HG03378 (cell line): ENCODE results near the gene ACOT7.

Experiments used
- ATAC-seq: cut with Tn5 transposase; IDR thresholded peaks from one replicate; pipeline ENCODE4 v1.9.1; 2021; ENCODE audit warnings: mild to moderate bottlenecking, moderate library complexity; ENCODE audit not compliant: unreplicated experiment

Gene ACOT7

GRCh38 chr1:6348511-6349191 lies 44.9 kb downstream of the ACOT7 start:
- no peak for ATAC-seq

DNA sequence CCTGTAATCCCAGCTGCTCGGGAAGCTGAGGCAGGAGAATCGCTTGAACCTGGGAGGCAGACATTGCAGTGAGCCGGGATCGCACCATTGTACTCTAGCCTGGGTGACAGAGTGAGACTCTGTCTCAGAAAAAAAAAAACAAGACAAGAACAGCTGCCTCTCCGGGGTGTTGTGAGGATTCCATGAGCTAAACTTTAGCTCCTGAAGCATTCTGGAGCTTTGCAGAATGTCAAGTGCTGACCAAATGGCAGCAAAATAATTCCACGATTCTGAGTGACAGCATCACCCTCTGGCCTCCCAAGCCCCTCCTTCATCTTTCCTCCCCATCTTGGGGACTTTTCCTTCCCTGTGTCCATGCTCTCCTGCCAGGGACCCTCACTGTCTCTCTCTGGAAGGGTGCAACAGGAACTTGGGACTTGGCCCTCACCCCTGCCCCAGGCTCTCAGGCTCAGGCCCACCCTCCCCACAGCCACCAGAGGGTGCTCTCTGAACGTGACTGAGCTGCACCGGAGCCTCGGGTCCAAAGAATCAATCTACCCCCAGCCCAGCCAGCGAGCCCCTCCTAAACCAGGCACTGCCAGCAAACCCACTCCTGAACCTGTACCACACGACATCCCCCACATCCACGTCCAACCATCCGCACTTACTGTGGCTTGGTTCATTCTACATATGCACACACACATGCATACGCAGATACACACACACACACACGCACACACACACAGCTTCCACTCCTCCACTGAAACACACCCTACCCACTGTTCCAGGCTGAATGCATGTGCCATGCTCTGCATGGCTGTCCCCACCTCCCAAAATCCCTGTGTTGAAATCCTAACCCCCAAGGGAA lies 45.7 kb downstream of the ACOT7 start:
- ATAC-seq = no peak

- ATAC-seq = no peak
Measured at GRCh38 chr1:6345460-6345859, 48.1 kb downstream of the ACOT7 start.

DNA sequence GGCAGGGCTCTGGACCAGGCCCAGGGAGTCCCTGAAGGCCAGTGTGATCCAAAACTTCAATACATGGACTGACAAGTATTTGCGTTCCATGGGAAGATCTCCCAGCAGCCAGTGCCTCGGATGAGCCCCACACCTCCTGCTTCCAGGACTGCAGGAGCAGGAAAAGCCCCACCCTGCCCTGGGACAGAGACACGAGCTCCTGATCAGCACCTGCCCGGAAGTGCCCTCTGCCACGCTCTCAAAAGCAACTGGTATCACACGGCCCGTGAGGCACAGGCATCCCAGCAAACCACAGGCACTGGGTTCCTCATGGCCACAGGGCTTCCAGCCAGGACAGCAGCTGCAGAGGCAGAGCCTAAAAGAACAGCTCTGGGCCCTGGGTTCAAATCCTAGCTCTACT lies 48.6 kb downstream of the ACOT7 start:
- no peak for ATAC-seq

DNA sequence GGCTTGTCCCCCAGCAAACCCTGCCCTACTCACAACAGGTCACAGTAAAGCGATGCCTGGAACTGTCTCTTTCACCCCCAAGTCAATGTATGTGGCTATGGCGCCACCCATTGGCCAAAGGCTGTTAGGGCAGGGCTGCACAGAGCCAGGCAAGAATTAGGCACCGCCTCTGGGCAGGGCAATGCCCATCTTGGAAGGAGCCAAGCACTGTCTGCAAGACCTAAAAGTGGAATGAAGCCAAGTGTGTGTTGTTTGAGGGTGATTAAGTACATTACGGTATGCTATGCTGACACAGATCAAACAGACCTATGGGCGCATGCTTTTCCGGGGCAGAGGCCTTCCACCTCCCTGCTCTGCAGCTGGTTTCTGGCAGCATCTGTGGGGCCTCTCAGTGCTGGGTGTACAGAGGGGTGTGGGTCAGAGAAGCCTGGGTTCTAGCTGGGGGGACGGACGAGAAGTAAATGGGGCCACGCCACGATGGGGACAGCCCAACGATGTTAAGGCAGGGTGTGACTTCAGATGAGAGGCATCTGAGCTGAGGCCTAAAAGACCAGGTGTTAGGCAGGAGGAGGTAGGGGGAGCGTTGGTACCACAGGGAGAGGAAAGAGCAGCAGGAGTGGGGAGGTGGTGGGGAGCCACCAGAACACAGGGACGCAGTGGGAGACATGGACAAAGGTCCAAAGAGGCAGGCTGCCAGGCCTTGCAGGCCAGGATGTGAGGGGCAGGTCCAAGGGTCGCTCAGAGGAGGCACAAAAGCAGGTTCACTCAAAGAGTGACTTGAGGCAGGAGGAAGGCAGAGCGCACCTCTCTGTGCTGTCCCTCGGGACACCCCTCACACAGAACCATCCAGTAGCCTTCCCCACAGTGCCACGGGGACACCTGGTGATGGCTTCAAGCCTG lies 49.8 kb downstream of the ACOT7 start:
- ATAC-seq = no peak

DNA sequence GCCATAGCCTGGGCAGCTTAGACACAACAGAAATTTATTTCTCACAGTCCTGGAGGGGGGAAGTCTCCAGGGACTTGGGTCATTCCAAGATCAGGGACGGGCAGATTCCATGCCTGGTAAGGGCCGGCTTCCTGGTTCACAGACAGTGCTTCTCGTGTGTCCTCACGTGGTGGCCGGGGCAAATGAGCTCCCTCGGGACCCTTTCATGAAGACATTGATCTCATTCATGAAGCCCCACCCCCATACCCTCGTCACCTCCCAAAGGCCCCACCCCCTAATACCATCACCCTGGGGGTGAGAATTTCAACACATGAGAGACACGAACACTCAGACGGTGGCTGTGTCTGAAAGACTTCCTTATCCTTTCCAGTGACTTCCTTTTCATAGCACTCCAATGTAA lies 51.5 kb downstream of the ACOT7 start:
- ATAC-seq = no peak

GRCh38 chr1:6338695-6339094 lies 54.9 kb downstream of the ACOT7 start:
- no peak for ATAC-seq

GRCh38 chr1:6336776-6337622 lies 56.6 kb downstream of the ACOT7 start:
- no peak for ATAC-seq

GRCh38 chr1:6334261-6334993 lies 59.1 kb downstream of the ACOT7 start:
- no peak for ATAC-seq

DNA sequence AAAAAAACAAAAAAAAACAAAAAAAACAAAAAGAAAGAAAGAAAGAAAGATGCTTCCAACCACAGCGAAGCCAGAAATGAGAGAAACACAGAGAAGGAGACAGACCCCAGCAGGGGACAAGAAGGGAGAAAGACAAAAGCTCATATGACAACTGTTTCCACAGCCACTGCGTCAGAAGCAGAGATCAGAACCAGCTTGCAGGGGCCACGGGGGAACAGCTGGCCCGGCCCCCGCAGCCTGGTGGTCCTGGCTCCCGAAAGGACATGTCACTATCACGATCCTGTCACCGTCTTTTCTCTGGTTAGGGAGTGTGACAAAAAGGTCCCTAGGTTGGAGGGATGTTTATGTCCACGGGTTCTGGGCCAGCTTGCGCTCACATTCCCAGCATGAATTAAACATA lies 60.7 kb downstream of the ACOT7 start:
- no peak for ATAC-seq

DNA sequence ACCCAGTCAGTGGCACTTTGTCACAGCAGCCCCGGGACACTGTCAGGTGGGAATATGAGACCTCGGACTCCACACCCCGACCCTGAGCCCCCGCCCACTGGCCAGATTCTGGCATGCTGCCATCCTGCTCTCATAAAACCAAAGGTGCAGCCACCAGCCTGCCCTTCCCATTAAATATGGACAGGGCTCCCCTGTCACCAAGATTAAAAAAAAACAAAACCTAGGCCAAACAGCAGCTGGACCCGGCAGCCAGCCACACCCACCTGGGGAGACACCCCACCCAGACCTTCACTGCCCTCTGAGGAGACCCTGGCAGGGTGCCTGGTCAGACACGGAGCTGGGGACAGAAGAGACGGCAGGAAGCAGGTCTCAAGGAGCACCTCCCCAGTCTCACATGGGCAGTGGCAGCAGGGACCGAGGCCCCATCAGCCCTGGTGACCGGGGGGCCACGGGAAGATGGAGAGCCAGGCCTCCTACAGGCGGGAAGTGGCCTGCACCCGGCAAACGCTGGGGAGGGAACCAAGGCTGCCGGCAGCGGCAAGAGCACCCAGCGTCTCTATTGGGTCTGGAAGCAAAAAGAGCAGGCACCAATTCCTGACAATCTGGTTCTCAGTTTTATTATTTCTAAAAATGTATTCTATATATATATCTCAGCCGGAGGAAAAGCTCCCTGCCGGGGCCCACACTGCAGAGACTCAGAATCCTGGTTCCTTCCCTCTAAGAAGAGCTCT lies 61.9 kb downstream of the ACOT7 start:
- ATAC-seq = no peak

DNA sequence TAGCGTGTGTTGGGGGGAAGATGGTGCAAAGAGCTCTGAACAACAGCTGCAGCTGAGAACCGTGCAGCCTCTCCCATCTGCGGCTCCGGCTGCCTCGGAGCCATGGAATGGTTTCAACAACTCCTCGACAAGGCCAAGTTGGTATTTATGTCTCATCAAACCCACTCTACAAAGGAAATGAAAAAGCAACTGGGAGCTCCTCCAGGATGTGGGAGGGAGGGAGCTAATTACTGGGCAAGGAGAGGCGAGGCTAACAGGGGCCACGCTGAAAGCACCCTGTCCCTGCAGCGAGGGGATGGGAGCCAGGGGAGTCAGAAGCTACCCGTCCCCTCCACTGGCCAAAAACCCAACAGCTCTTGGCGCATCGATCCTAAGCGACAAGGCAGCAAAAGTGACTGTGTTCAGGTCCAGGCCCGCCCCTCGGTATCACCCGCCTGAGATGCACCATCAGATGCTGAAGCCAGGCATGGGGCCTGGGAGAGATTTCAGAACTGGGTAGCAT lies 63.1 kb downstream of the ACOT7 start:
- ATAC-seq = no peak

DNA sequence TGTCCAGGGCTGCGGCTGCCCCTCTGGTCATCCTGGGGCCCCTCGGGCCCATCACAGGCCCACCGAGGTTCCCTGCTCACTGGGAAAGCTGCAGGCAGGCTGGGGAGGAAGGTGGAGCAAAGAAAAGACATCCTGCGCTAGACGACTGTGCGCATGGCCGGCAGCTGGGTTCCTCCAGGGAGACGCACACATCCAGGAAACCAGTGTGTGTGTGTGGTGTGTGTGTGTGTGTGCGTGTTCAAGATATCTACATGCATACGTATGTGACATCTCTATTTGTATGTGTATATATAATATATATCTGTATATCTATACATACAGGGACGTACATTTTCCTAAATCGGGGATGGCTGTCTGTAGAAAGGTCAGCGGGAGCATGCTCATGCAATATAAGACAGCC lies 63.7 kb downstream of the ACOT7 start:
- no peak for ATAC-seq

- ATAC-seq = no peak
Measured at GRCh38 chr1:6329396-6329795, 64.2 kb downstream of the ACOT7 start.

- no peak for ATAC-seq
Measured at GRCh38 chr1:6328696-6329095, 64.9 kb downstream of the ACOT7 start.

DNA sequence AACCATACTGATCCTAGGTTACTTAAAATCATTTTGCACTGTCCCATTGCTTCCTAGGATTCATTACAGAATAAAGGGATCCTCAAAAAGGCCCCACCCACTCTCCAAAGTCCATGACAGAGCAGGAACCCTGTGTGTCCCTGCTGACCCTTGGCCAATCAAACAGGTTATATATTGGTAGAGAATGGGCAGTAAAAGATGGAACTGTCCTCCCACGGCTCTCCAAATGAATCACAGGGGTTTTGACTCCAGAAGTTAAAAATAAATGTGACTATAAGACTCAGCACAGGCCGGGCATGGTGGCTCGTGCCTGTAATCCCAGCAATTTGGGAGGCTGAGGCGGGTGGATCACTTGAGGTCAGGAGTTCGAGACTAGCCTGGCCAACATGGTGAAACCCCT lies 65.5 kb downstream of the ACOT7 start:
- no peak for ATAC-seq

GRCh38 chr1:6325482-6325881 lies 68.1 kb downstream of the ACOT7 start:
- ATAC-seq = no peak

DNA sequence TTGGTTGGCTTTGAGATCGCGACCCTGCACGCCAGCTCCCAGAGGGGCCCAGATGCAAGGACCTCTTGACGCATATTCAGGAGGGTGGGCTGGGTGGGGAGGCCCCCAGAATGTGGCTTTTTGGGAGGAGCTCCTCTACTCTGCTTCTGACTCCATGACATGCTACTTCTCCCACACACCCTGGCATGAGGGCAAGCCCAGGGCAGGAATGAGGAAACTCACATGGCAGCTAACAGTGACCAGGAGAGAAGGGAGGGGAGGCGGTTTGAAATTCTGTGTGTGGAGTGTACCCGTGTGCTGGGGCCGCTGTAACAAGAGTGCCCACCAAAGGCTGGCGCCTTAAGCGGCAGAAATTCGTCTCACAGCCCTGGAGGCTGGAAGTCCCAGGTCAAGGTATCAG lies 71.4 kb downstream of the ACOT7 start:
- ATAC-seq = no peak

DNA sequence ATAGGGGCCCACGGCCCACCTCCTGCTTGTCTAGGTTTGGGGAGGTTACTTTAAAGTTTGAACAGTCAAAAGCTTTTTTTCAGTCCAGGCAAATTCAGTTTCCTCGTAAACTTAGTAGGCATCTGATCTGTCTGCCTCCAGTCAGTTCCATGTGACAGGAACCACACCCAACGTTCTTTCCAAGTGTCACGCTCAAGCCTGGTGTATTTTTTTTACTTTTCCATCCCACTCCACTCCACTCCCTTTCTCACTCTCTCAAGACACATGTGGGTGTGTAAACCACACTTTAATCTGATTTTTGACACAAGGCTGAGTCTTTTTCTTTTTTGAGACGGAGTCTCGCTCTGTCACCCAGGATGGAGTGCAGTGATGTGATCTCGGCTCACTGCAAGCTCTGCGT lies 72.4 kb downstream of the ACOT7 start:
- no peak for ATAC-seq
